Epithelial cell of esophagus (primary cell): ENCODE measurements around the gene PHTF1.

ENCODE experiments used
- DNase-seq: peaks from one replicate; pipeline ENCODE4 v3.0.0; 2010; ENCODE audit warnings: low read depth
- H3K4me3 ChIP-seq: 2 replicates; pipeline ENCODE4 v1.5.1; 2011; ENCODE audit warnings: mild to moderate bottlenecking, low read length, control low read depth
- CTCF ChIP-seq: IDR thresholded peaks from 2 replicates; pipeline ENCODE4 v1.5.1; 2011; ENCODE audit warnings: low read depth, mild to moderate bottlenecking, low read length, control low read depth, inconsistent platforms; ENCODE audit not compliant: insufficient read depth; ENCODE audit errors: missing control alignments

Gene PHTF1

GRCh38 chr1:113786069-113786468 lies 26.8 kb upstream of the PHTF1 start:
- no peak for TF ChIP-seq CTCF
- no peak overlapping the region for H3K4me3 ChIP-seq
- peak; percentile 14 for DNase-seq

- H3K4me3 ChIP-seq: no peak overlapping the region
- peak; percentile 43 for DNase-seq
- no peak for TF ChIP-seq CTCF
Observed at GRCh38 chr1:113784104-113784779, 25.0 kb upstream of the PHTF1 start.

- no peak for TF ChIP-seq CTCF
- no peak overlapping the region for H3K4me3 ChIP-seq
- peak; percentile 40 for DNase-seq
Observed at GRCh38 chr1:113783254-113784103, 24.2 kb upstream of the PHTF1 start.

DNA sequence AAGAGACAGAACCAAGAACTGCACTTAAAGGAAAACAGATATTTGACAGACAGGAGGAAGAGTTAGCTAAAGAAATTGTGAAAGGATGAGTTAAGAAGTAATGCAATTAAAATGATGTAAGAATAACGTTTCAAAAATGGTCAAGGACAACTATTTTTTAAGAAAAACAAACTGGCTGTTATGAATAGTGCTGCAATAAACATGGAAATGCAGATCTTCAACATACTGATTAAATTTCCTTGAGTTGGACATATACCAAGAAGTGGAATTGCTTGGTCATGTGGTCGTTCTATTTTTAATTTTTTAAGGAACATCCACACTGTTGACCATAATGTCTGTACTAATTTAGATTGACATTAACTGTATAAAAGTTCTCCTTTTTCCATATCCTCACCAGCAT lies 23.1 kb upstream of the PHTF1 start:
- TF ChIP-seq CTCF: no peak
- no peak for DNase-seq
- no peak overlapping the region for H3K4me3 ChIP-seq

DNA sequence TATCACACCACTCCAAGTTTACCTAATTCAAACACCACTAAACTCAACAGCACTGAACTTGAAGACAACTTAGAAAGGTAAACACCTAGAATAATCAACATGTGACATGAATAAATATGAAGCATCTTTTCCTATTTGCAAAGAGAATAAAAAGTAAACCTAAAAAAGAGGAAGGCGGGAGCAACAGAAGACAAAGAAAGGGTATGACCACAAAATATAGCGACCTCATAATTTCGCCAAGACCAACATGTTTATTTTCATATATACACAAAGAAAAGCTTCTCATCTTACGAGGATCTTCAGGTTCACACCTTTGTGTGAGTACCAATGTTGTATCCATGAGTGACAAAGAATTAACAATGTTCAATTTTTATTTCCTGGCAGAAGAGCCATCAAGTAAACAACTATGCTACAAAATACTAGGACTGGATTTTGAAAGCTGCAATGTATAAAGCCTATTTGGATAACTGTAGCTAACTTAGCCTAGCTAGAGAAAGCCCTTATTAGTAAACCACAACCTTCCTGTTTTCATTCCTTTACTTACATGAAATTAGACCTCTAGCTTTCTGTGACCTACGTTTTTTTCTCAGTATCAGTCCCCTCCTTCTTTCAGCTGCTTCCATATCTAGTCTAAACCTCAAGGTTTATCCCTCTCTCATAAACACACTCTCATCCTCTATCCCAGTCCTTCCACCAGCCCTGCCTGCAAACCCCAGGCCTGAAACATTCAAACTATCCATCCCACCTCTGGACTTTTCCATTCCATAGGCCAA lies 21.3 kb upstream of the PHTF1 start:
- H3K4me3 ChIP-seq: no peak overlapping the region
- no peak for TF ChIP-seq CTCF
- DNase-seq: no peak

GRCh38 chr1:113779542-113779941 lies 20.3 kb upstream of the PHTF1 start:
- DNase-seq: no peak

More at GRCh38 chr1:113779542-113779941, 20.3 kb upstream of the PHTF1 start:
- no peak overlapping the region for H3K4me3 ChIP-seq
- TF ChIP-seq CTCF: no peak
